Upper lobe of left lung (tissue), 6 donors: ENCODE measurements around the gene ZNF14. TPM values are rescaled to one million over a fixed set of nuclear protein-coding genes. Genes with fewer than 3 reads are reported as not detected.

ENCODE experiments used
- ATAC-seq, 2 donors: fragments of 200-7000 bp; cut with Tn5 transposase; one replicate each; pipeline ENCODE4 v1.9.1; 2022; ENCODE audit warnings: mild to moderate bottlenecking in 2 of 2, moderate library complexity in 2 of 2; ENCODE audit not compliant: low FRiP score in 2 of 2
- DNase-seq, 2 donors: peaks; one replicate each; pipeline ENCODE4 v3.0.0-alpha.2; 2019 to 2020
- H3K27ac ChIP-seq, 4 donors: fragments of 200-600 bp; sonication (generic); one replicate each; pipeline ENCODE4 v1.5.1; 2016 to 2019
- H3K27me3 ChIP-seq, 4 donors: fragments of 200-600 bp; sonication (generic); one replicate each; pipeline ENCODE4 v1.5.1; 2017 to 2019
- H3K36me3 ChIP-seq, 4 donors: fragments of 200-600 bp; sonication (generic); one replicate each; pipeline ENCODE4 v1.5.1; 2016 to 2019
- H3K4me1 ChIP-seq, 4 donors: fragments of 200-600 bp; sonication (generic); one replicate each; pipeline ENCODE4 v1.5.1; 2018 to 2019
- H3K4me3 ChIP-seq, 4 donors: fragments of 200-600 bp; sonication (generic); one replicate each; pipeline ENCODE4 v1.5.1; 2017 to 2019; ENCODE audit warnings: mild to moderate bottlenecking in 2 of 4, moderate library complexity in 1 of 4
- H3K9me3 ChIP-seq, 4 donors: fragments of 200-600 bp; sonication (generic); one replicate each; pipeline ENCODE4 v1.5.1; 2018 to 2019
- CTCF ChIP-seq, 6 experiments: fragments of 450-650 bp in 4 of 6; fragments of 200-600 bp in 2 of 6; sonication (generic) in 2 of 6; IDR thresholded peaks; one replicate each; pipeline ENCODE4 v1.5.1; 2016 to 2019; ENCODE audit warnings: antibody characterized with exemption in 6 of 6
- EP300 ChIP-seq, 4 donors: sonication (generic); formaldehyde crosslinking; IDR thresholded peaks; one replicate each; pipeline ENCODE4 v1.5.1; 2017; ENCODE audit warnings: antibody characterized with exemption in 4 of 4, control low read depth in 2 of 4
- POLR2A ChIP-seq, 4 donors: fragments of 450-650 bp; IDR thresholded peaks; one replicate each; pipeline ENCODE4 v1.5.1; 2016 to 2017; ENCODE audit warnings: antibody characterized with exemption in 4 of 4, mild to moderate bottlenecking in 2 of 4
- POLR2AphosphoS5 ChIP-seq, 2 donors: sonication (generic); formaldehyde crosslinking; IDR thresholded peaks; one replicate each; pipeline ENCODE4 v1.5.1; 2017; ENCODE audit warnings: antibody characterized with exemption in 2 of 2
- whole genome bisulfite sequencing, 2 donors: methylation state at CpG; one replicate each; pipeline ENCODE4 v1.1.5; 2017 to 2018; 5-methylcytosine and 5-hydroxymethylcytosine counted together
- total RNA-seq, 6 donors: library from RNA; depleted of rRNA in 4 of 6; stranded (reverse); fragments of >200 nt in 4 of 6; gene quantifications; one replicate each; pipeline versions ENCODE4 v1.1.0 to v1.2.1, GENCODE V29; 2016 to 2021
- donor health status: DM: no; HTN: no; CAD: no; lungs with moderate emphysema.
- donor health status: DM: no; HTN: yes; CAD: no; lungs with severe emphysema.

The ZNF14 gene
- total RNA-seq, 6 donors from 2014 or later: 4.7 to 13.6 (median 5.1) TPM

GRCh38 chr19:19721896-19722295, 11.0 kb downstream of the ZNF14 start:
- 97 to 98% methylated on average over 2 of the region's 2 CpGs for WGBS, 2 donors
- Histone ChIP-seq H3K4me3 (no peak overlapping the region), H3K36me3 (peaks cover 0 to 9% (median 2%) of the 10 kb centered on the region in 4 donors), H3K4me1 (no peaks in the 10 kb centered on the region), H3K9me3 (peaks cover 46 to 86% (median 60%) of the 10 kb centered on the region in 4 donors), H3K27ac (no peak overlapping the region), H3K27me3 (no peaks in the 10 kb centered on the region)
- ATAC-seq (no peak), DNase-seq (no peak)
- TF ChIP-seq EP300 (IDR thresholded peaks at IDR 0.05): no peak
- TF ChIP-seq CTCF (IDR thresholded peaks at IDR 0.05): no peak
- no peak for TF ChIP-seq POLR2A (IDR thresholded peaks at IDR 0.05)
- TF ChIP-seq POLR2AphosphoS5 (IDR thresholded peaks at IDR 0.05): no peak

- H3K4me3 ChIP-seq: no peak overlapping the region
- peaks cover 67 to 89% (median 81%) of the 10 kb centered on the region in 4 donors for H3K9me3 ChIP-seq
- TF ChIP-seq POLR2AphosphoS5 (IDR thresholded peaks at IDR 0.05) (no peak), CTCF (IDR thresholded peaks at IDR 0.05) (no peak), POLR2A (IDR thresholded peaks at IDR 0.05) (no peak), EP300 (IDR thresholded peaks at IDR 0.05) (no peak)
- DNase-seq: no peak
- no peaks in the 10 kb centered on the region for H3K4me1 ChIP-seq
- 96 to 100% methylated on average over 2 of the region's 2 CpGs for WGBS, 2 donors
- H3K36me3 ChIP-seq: peaks cover 0 to 26% (median 0%) of the 10 kb centered on the region in 4 donors
- H3K27ac ChIP-seq: no peak overlapping the region
- no peaks in the 10 kb centered on the region for H3K27me3 ChIP-seq
- no peak for ATAC-seq
These were observed 13.1 kb downstream of the ZNF14 start for GRCh38 chr19:19719798-19720197.

GRCh38 chr19:19711934-19712828, 20.7 kb downstream of the ZNF14 start:
- Histone ChIP-seq H3K4me1 (no peaks in the 10 kb centered on the region), H3K27ac (no peak overlapping the region), H3K36me3 (peaks cover 14 to 60% (median 34%) of the 10 kb centered on the region in 4 donors), H3K4me3 (no peak overlapping the region), H3K9me3 (peaks cover 96 to 100% (median 100%) of the 10 kb centered on the region in 4 donors), H3K27me3 (no peaks in the 10 kb centered on the region)
- TF ChIP-seq EP300 (IDR thresholded peaks at IDR 0.05) (no peak), POLR2AphosphoS5 (IDR thresholded peaks at IDR 0.05) (no peak), POLR2A (IDR thresholded peaks at IDR 0.05) (no peak), CTCF (IDR thresholded peaks at IDR 0.05) (no peak)
- WGBS, 2 donors: 96% methylated on average over 10 of the region's 10 CpGs
- no peak for DNase-seq
- ATAC-seq: no peak

- TF ChIP-seq EP300 (IDR thresholded peaks at IDR 0.05): no peak
- no peak for TF ChIP-seq POLR2AphosphoS5 (IDR thresholded peaks at IDR 0.05)
- no peak for TF ChIP-seq POLR2A (IDR thresholded peaks at IDR 0.05)
- no peak for TF ChIP-seq CTCF (IDR thresholded peaks at IDR 0.05)
- 95 to 96% methylated on average over 14 of the region's 14 CpGs for WGBS, 2 donors
- Histone ChIP-seq H3K9me3 (peaks cover 94 to 100% (median 100%) of the 10 kb centered on the region in 4 donors), H3K27me3 (no peaks in the 10 kb centered on the region), H3K4me3 (no peak overlapping the region), H3K36me3 (peaks cover 14 to 54% (median 34%) of the 10 kb centered on the region in 4 donors), H3K27ac (no peak overlapping the region), H3K4me1 (no peaks in the 10 kb centered on the region)
- no peak for ATAC-seq
- DNase-seq: no peak
These were observed 21.5 kb downstream of the ZNF14 start for GRCh38 chr19:19711306-19711933.
